ENCODE data around the gene TNFRSF13B. TPM values are rescaled to one million over a fixed set of nuclear protein-coding genes. Genes with fewer than 3 reads are reported as not detected.
"Not testable (repeated sequence)": the region's sequence is repeated elsewhere in the genome, so short reads cannot be mapped to it uniquely, and the experiment has no call there.

Gene TNFRSF13B
- total and polyA plus RNA-seq, 2 donors from 2014 or later: 1.4 TPM; not detected in 1

GRCh38 chr17:16900288-16900882, 71.5 kb downstream of the TNFRSF13B start:
- Histone ChIP-seq H3K4me1 (ENCODE audit: control insufficient read depth in 2 of 3, insufficient read depth in 2 of 3, low read depth in 1 of 3, low read length in 3 of 3) (no peaks in the 10 kb centered on the region), H3K27me3 (ENCODE audit: control insufficient read depth, insufficient read depth, low read length) (no peaks in the 10 kb centered on the region), H3K9ac (ENCODE audit: low read length in 3 of 3) (no peak overlapping the region), H3K9me3 (ENCODE audit: control insufficient read depth in 2 of 3, insufficient read depth in 1 of 3, low read length in 3 of 3) (no peaks in the 10 kb centered on the region), H3K36me3 (ENCODE audit: control insufficient read depth in 2 of 3, insufficient read depth in 3 of 3, low read length in 3 of 3) (no peaks in the 10 kb centered on the region), H3K4me3 (ENCODE audit: low read length in 3 of 3) (no peak overlapping the region), H3K27ac (ENCODE audit: low read depth in 2 of 2, low read length in 2 of 2) (no peak overlapping the region)
- no peak for TF ChIP-seq CTCF (IDR thresholded peaks at IDR 0.05; ENCODE audit: borderline replicate concordance, extremely low read depth, insufficient read depth)
- DNase-seq (no peak), FAIRE-seq (no peak)
- intact Hi-C loops (cut with DNase I): no loop called here

- H3K27me3 ChIP-seq (ENCODE audit: control insufficient read depth, insufficient read depth, low read length); H3K36me3 ChIP-seq (ENCODE audit: control insufficient read depth in 2 of 3, insufficient read depth in 3 of 3, low read length in 3 of 3); H3K9ac ChIP-seq (ENCODE audit: low read length in 3 of 3); H3K4me1 ChIP-seq (ENCODE audit: control insufficient read depth in 2 of 3, insufficient read depth in 2 of 3, low read depth in 1 of 3, low read length in 3 of 3); H3K4me3 ChIP-seq (ENCODE audit: low read length in 3 of 3); intact Hi-C loops (cut with DNase I); H3K27ac ChIP-seq (ENCODE audit: low read depth in 2 of 2, low read length in 2 of 2); DNase-seq; FAIRE-seq; H3K9me3 ChIP-seq (ENCODE audit: control insufficient read depth in 2 of 3, insufficient read depth in 1 of 3, low read length in 3 of 3): not testable (repeated sequence)
These were observed 74.6 kb downstream of the TNFRSF13B start for GRCh38 chr17:16897211-16897896.

- intact Hi-C loops (cut with DNase I): not testable (repeated sequence)
These were observed 75.7 kb downstream of the TNFRSF13B start for GRCh38 chr17:16896235-16896634.

GRCh38 chr17:16893527-16893926, 78.4 kb downstream of the TNFRSF13B start:
- FAIRE-seq; H3K27me3 ChIP-seq (ENCODE audit: control insufficient read depth, insufficient read depth, low read length); H3K4me3 ChIP-seq (ENCODE audit: low read length in 3 of 3); H3K9ac ChIP-seq (ENCODE audit: low read length in 3 of 3); H3K27ac ChIP-seq (ENCODE audit: low read depth in 2 of 2, low read length in 2 of 2); intact Hi-C loops (cut with DNase I); H3K4me1 ChIP-seq (ENCODE audit: control insufficient read depth in 2 of 3, insufficient read depth in 2 of 3, low read depth in 1 of 3, low read length in 3 of 3); DNase-seq; H3K36me3 ChIP-seq (ENCODE audit: control insufficient read depth in 2 of 3, insufficient read depth in 3 of 3, low read length in 3 of 3); H3K9me3 ChIP-seq (ENCODE audit: control insufficient read depth in 2 of 3, insufficient read depth in 1 of 3, low read length in 3 of 3): not testable (repeated sequence)

More at GRCh38 chr17:16896235-16896634, 75.7 kb downstream of the TNFRSF13B start:
- H3K36me3 ChIP-seq (ENCODE audit: control insufficient read depth in 2 of 3, insufficient read depth in 3 of 3, low read length in 3 of 3); H3K9me3 ChIP-seq (ENCODE audit: control insufficient read depth in 2 of 3, insufficient read depth in 1 of 3, low read length in 3 of 3); H3K4me3 ChIP-seq (ENCODE audit: low read length in 3 of 3); H3K27me3 ChIP-seq (ENCODE audit: control insufficient read depth, insufficient read depth, low read length); H3K27ac ChIP-seq (ENCODE audit: low read depth in 2 of 2, low read length in 2 of 2); H3K4me1 ChIP-seq (ENCODE audit: control insufficient read depth in 2 of 3, insufficient read depth in 2 of 3, low read depth in 1 of 3, low read length in 3 of 3); H3K9ac ChIP-seq (ENCODE audit: low read length in 3 of 3); FAIRE-seq; DNase-seq: not testable (repeated sequence)

GRCh38 chr17:16892876-16893454, 79.0 kb downstream of the TNFRSF13B start:
- H3K4me3 ChIP-seq (ENCODE audit: low read length in 3 of 3); H3K27me3 ChIP-seq (ENCODE audit: control insufficient read depth, insufficient read depth, low read length); FAIRE-seq; H3K4me1 ChIP-seq (ENCODE audit: control insufficient read depth in 2 of 3, insufficient read depth in 2 of 3, low read depth in 1 of 3, low read length in 3 of 3); H3K9ac ChIP-seq (ENCODE audit: low read length in 3 of 3); DNase-seq; H3K27ac ChIP-seq (ENCODE audit: low read depth in 2 of 2, low read length in 2 of 2); H3K9me3 ChIP-seq (ENCODE audit: control insufficient read depth in 2 of 3, insufficient read depth in 1 of 3, low read length in 3 of 3); intact Hi-C loops (cut with DNase I); H3K36me3 ChIP-seq (ENCODE audit: control insufficient read depth in 2 of 3, insufficient read depth in 3 of 3, low read length in 3 of 3): not testable (repeated sequence)
